SK-N-SH (cell line): ENCODE results near the gene PLEKHF1. TPM values are rescaled to one million over a fixed set of nuclear protein-coding genes. Genes with fewer than 3 reads are reported as not detected.

Experiments
- CTCF ChIA-PET: fragments of 300-600, 350-600 bp; formaldehyde crosslinking; extraction: SDS; loops from one replicate; lab custom pipeline; 2021; lab: Yijun Ruan, JAX
- POLR2A ChIA-PET: fragments of 350-600 bp; sonication (Branson Sonifier 250); formaldehyde crosslinking; extraction: SDS; loops from one replicate; lab custom pipeline; 2020; ENCODE audit warnings: antibody characterized with exemption, inconsistent platforms; lab: Yijun Ruan, JAX
- DNase-seq: peaks from one replicate; pipeline ENCODE4 v3.0.0; 2012
- H2AFZ ChIP-seq: fragments of 200-600 bp; sonication (generic); 2 replicates; pipeline ENCODE4 v1.8.1; 2016; ENCODE audit warnings: antibody characterized with exemption, mild to moderate bottlenecking, low read depth
- H3F3A ChIP-seq: fragments of 200-600 bp; sonication (generic); replicated peaks from 2 replicates; pipeline ENCODE3; 2016; ENCODE audit warnings: antibody characterized with exemption, mild to moderate bottlenecking; ENCODE audit not compliant: insufficient read depth
- H3K27ac ChIP-seq, 2 experiments: fragments of 200-500 bp in 1 of 2; fragments of 200-600 bp in 1 of 2; sonication (Bioruptor generic) in 1 of 2; sonication (generic), shearing (Covaris generic) in 1 of 2; 2 replicates each; pipeline versions ENCODE4 v1.5.1 to v1.6.1; 2014 to 2016; ENCODE audit warnings: low read depth in 2 of 2, inconsistent platforms in 1 of 2, low read length in 1 of 2, mild to moderate bottlenecking in 1 of 2, mixed read lengths in 1 of 2
- H3K27me3 ChIP-seq: fragments of 200-600 bp; sonication (generic), shearing (Covaris generic); 2 replicates; pipeline ENCODE4 v1.6.1; 2016; ENCODE audit warnings: mixed run types; ENCODE audit not compliant: insufficient read depth
- H3K36me3 ChIP-seq, 2 experiments: fragments of 200-500 bp in 1 of 2; fragments of 200-600 bp in 1 of 2; sonication (Bioruptor generic) in 1 of 2; sonication (generic) in 1 of 2; replicated peaks in 1 of 2; 2 replicates each; pipeline versions ENCODE3 to v1.5.1; 2014 to 2016; ENCODE audit warnings: low read length in 1 of 2, mild to moderate bottlenecking in 1 of 2; ENCODE audit not compliant: insufficient read depth in 2 of 2, control insufficient read depth in 1 of 2
- H3K4me1 ChIP-seq, 2 experiments: fragments of 200-500 bp in 1 of 2; fragments of 200-600 bp in 1 of 2; sonication (Bioruptor generic) in 1 of 2; sonication (generic), shearing (Covaris generic) in 1 of 2; 2 replicates each; pipeline versions ENCODE4 v1.5.1 to v1.6.1; 2014 to 2016; ENCODE audit warnings: low read depth in 1 of 2, low read length in 1 of 2, mixed run types in 1 of 2; ENCODE audit not compliant: insufficient read depth in 2 of 2, control insufficient read depth in 1 of 2
- H3K4me2 ChIP-seq: fragments of 200-600 bp; sonication (generic), shearing (Covaris generic); 2 replicates; pipeline ENCODE4 v1.6.1; 2017; ENCODE audit warnings: mixed run types
- H3K4me3 ChIP-seq, 2 experiments: fragments of 200-500 bp in 1 of 2; fragments of 200-600 bp in 1 of 2; sonication (Bioruptor generic) in 1 of 2; sonication (generic), shearing (Covaris generic) in 1 of 2; 2 replicates each; pipeline versions ENCODE4 v1.5.1 to v1.8.1; 2014 to 2016; ENCODE audit warnings: low read depth in 2 of 2, inconsistent platforms in 1 of 2, low read length in 1 of 2, mild to moderate bottlenecking in 1 of 2, mixed read lengths in 1 of 2, moderate library complexity in 1 of 2
- H3K79me2 ChIP-seq: fragments of 200-600 bp; sonication (generic); 2 replicates; pipeline ENCODE4 v1.8.1; 2017; ENCODE audit warnings: mild to moderate bottlenecking; ENCODE audit not compliant: insufficient read depth
- H3K9ac ChIP-seq: fragments of 200-600 bp; sonication (generic); 2 replicates; pipeline ENCODE4 v1.6.1; 2017; ENCODE audit warnings: mixed run types
- H3K9me2 ChIP-seq: fragments of 200-600 bp; sonication (generic); 2 replicates; pipeline ENCODE4 v1.6.1; 2017; ENCODE audit warnings: mixed run types
- H3K9me3 ChIP-seq: fragments of 200-600 bp; sonication (generic); 2 replicates; pipeline ENCODE4 v1.6.1; 2017; ENCODE audit warnings: mixed run types, mild to moderate bottlenecking, moderate library complexity
- H4K20me1 ChIP-seq: fragments of 200-600 bp; sonication (generic); 2 replicates; pipeline ENCODE4 v1.6.1; 2017; ENCODE audit warnings: mild to moderate bottlenecking, mixed run types; ENCODE audit not compliant: insufficient read depth
- ELF1 ChIP-seq: IDR thresholded peaks from 2 replicates; pipeline ENCODE4 v1.4.0; 2012
- EP300 ChIP-seq, 2 experiments: IDR thresholded peaks; 2 replicates each; pipeline versions ENCODE4 v1.4.0 to v1.6.1; 2012; ENCODE audit warnings: borderline replicate concordance in 1 of 2, low read depth in 1 of 2, low read length in 1 of 2
- EZH2phosphoT487 ChIP-seq: fragments of 200-600 bp; sonication (generic); IDR thresholded peaks from 2 replicates; pipeline ENCODE4 v1.6.1; 2017; ENCODE audit warnings: low read depth, mixed run types, mild to moderate bottlenecking, antibody characterized with exemption, moderate library complexity, borderline replicate concordance
- MEF2A ChIP-seq: IDR thresholded peaks from 2 replicates; pipeline ENCODE4 v1.4.0; 2012; ENCODE audit warnings: low read depth, borderline replicate concordance
- NRF1 ChIP-seq: IDR thresholded peaks from 2 replicates; pipeline ENCODE4 v1.6.1; 2012; ENCODE audit warnings: low read depth, mild to moderate bottlenecking, low read length
- RCOR1 ChIP-seq: fragments of 150-350 bp; IDR thresholded peaks from 2 replicates; pipeline ENCODE4 v1.6.1; 2017; ENCODE audit warnings: antibody characterized with exemption, low read length
- RFX5 ChIP-seq: IDR thresholded peaks from 2 replicates; pipeline ENCODE4 v1.6.1; 2012; ENCODE audit warnings: mild to moderate bottlenecking, improper control_type of control experiment, low read length
- RXRA ChIP-seq: IDR thresholded peaks from 2 replicates; pipeline ENCODE4 v1.4.0; 2012; ENCODE audit warnings: low read depth, mild to moderate bottlenecking, borderline replicate concordance
- SMC3 ChIP-seq: IDR thresholded peaks from 2 replicates; pipeline ENCODE4 v1.6.1; 2012; ENCODE audit warnings: low read depth, low read length, improper control_type of control experiment
- TAF1 ChIP-seq: IDR thresholded peaks from 2 replicates; pipeline ENCODE4 v1.6.1; 2012; ENCODE audit warnings: low read depth, mild to moderate bottlenecking, low read length, moderate library complexity, borderline replicate concordance
- TCF12 ChIP-seq: IDR thresholded peaks from 2 replicates; pipeline ENCODE4 v1.4.0; 2012
- YY1 ChIP-seq: IDR thresholded peaks from 2 replicates; pipeline ENCODE4 v1.4.0; 2012; ENCODE audit warnings: low read depth, mild to moderate bottlenecking
- WGBS: methylation state at CpG from one replicate; pipeline ENCODE4 v1.1.6; 2017; ENCODE audit warnings: low lambda C conversion rate; 5-methylcytosine and 5-hydroxymethylcytosine counted together
- polyA plus RNA-seq, 3 experiments: library from polyadenylated mRNA; depleted of rRNA; stranded (reverse); fragments of >200 nt; gene quantifications; 2 replicates each; pipeline ENCODE4 v1.2.3, GENCODE V29; 2012
- TF ChIP-seq, protein P1 (sequence below): fragments of 150-350 bp; IDR thresholded peaks from 2 replicates; pipeline ENCODE4 v1.6.1; 2017; ENCODE audit warnings: antibody characterized with exemption, low read length, low read depth, borderline replicate concordance
- TF ChIP-seq, protein P2 (sequence below): IDR thresholded peaks from 2 replicates; pipeline ENCODE4 v1.6.1; 2012; ENCODE audit warnings: mild to moderate bottlenecking, low read depth, low read length, moderate library complexity
- TF ChIP-seq, protein P3 (sequence below): fragments of 150-350 bp; IDR thresholded peaks from 2 replicates; pipeline ENCODE4 v1.6.1; 2016; ENCODE audit warnings: mild to moderate bottlenecking, low read depth, low read length
- TF ChIP-seq, protein P4 (sequence below): IDR thresholded peaks from 2 replicates; pipeline ENCODE4 v1.4.0; 2012; ENCODE audit warnings: low read depth, borderline replicate concordance

Gene PLEKHF1
- polyA plus RNA-seq, 1 of the 3 experiments (the other 2 are of a cell fraction), result 3.9 TPM

DNA sequence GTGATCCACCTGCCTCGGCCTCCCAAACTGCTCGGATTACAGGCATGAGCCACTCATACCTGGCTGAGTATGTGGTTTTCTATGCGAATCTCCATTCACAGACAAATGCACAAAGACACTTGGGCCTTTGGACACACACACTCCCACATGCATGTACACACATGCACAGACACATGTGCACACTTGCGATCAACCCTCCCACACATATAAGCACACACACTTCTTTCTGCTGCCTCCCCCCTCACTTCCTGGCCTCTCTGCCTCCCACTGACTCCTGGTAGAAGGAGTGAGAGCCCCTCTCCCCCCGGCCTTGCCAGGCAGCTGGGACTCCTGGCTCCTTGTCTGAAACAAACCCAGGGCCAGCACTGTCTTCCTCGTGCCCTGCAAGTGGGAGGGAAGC lies 29.3 kb upstream of the PLEKHF1 start:
- WGBS, result 52% methylated on average over 6 of the region's 6 CpGs
- Histone ChIP-seq H3K4me1 (no peaks in the 10 kb centered on the region), H3F3A (no peaks in the 10 kb centered on the region), H3K36me3 (no peaks in the 10 kb centered on the region), H4K20me1 (no peaks in the 10 kb centered on the region), H3K27me3 (no peaks in the 10 kb centered on the region; the same call in 1 of the 2 replicates), H3K9me2 (no peaks in the 10 kb centered on the region), H3K79me2 (no peaks in the 10 kb centered on the region), H3K27ac (no peak overlapping the region), H3K9ac (no peak overlapping the region), H3K4me3 (no peak overlapping the region), H2AFZ (no peak overlapping the region), H3K9me3 (no peaks in the 10 kb centered on the region), H3K4me2 (no peak overlapping the region)
- TF ChIP-seq TAF1, result no peak
- TF ChIP-seq YY1, result no peak
- TF ChIP-seq RFX5, result no peak
- TF ChIP-seq, protein P1, sequence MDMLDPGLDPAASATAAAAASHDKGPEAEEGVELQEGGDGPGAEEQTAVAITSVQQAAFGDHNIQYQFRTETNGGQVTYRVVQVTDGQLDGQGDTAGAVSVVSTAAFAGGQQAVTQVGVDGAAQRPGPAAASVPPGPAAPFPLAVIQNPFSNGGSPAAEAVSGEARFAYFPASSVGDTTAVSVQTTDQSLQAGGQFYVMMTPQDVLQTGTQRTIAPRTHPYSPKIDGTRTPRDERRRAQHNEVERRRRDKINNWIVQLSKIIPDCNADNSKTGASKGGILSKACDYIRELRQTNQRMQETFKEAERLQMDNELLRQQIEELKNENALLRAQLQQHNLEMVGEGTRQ, result no peak
- TF ChIP-seq EZH2phosphoT487, result no peak
- no peak for TF ChIP-seq EP300 (IDR thresholded peaks at IDR 0.05; ENCODE audit: borderline replicate concordance in 1 of 2, low read depth in 1 of 2, low read length in 1 of 2)
- TF ChIP-seq RCOR1, result no peak
- TF ChIP-seq SMC3, result no peak
- TF ChIP-seq, protein P2, sequence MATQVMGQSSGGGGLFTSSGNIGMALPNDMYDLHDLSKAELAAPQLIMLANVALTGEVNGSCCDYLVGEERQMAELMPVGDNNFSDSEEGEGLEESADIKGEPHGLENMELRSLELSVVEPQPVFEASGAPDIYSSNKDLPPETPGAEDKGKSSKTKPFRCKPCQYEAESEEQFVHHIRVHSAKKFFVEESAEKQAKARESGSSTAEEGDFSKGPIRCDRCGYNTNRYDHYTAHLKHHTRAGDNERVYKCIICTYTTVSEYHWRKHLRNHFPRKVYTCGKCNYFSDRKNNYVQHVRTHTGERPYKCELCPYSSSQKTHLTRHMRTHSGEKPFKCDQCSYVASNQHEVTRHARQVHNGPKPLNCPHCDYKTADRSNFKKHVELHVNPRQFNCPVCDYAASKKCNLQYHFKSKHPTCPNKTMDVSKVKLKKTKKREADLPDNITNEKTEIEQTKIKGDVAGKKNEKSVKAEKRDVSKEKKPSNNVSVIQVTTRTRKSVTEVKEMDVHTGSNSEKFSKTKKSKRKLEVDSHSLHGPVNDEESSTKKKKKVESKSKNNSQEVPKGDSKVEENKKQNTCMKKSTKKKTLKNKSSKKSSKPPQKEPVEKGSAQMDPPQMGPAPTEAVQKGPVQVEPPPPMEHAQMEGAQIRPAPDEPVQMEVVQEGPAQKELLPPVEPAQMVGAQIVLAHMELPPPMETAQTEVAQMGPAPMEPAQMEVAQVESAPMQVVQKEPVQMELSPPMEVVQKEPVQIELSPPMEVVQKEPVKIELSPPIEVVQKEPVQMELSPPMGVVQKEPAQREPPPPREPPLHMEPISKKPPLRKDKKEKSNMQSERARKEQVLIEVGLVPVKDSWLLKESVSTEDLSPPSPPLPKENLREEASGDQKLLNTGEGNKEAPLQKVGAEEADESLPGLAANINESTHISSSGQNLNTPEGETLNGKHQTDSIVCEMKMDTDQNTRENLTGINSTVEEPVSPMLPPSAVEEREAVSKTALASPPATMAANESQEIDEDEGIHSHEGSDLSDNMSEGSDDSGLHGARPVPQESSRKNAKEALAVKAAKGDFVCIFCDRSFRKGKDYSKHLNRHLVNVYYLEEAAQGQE, result no peak
- TF ChIP-seq TCF12, result no peak
- TF ChIP-seq RXRA, result no peak
- TF ChIP-seq, protein P3, sequence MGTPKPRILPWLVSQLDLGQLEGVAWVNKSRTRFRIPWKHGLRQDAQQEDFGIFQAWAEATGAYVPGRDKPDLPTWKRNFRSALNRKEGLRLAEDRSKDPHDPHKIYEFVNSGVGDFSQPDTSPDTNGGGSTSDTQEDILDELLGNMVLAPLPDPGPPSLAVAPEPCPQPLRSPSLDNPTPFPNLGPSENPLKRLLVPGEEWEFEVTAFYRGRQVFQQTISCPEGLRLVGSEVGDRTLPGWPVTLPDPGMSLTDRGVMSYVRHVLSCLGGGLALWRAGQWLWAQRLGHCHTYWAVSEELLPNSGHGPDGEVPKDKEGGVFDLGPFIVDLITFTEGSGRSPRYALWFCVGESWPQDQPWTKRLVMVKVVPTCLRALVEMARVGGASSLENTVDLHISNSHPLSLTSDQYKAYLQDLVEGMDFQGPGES, result no peak
- no peak for TF ChIP-seq MEF2A
- TF ChIP-seq, protein P4, sequence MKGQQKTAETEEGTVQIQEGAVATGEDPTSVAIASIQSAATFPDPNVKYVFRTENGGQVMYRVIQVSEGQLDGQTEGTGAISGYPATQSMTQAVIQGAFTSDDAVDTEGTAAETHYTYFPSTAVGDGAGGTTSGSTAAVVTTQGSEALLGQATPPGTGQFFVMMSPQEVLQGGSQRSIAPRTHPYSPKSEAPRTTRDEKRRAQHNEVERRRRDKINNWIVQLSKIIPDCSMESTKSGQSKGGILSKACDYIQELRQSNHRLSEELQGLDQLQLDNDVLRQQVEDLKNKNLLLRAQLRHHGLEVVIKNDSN, result no peak
- no peak for TF ChIP-seq NRF1
- TF ChIP-seq ELF1, result no peak
- no peak for DNase-seq
- ChIA-PET POLR2A (no interaction called here), CTCF (interaction anchor here (2.0 to 2.6 kb wide), 2 partner anchors 59 to 80 kb away, joined by 8 to 9 read pairs; no protein-coding TSS in a partner anchor)
